HepG2 (cell line): Measurements from ENCODE around the gene TPRG1. TPM values are rescaled to one million over a fixed set of nuclear protein-coding genes. Genes with fewer than 3 reads are reported as not detected.

Experiments used
- ATAC-seq: fragments of 200-7000 bp; cut with Tn5 transposase; 3 replicates; pipeline ENCODE4 v1.9.1; 2020; ENCODE audit warnings: mild to moderate bottlenecking, moderate library complexity
- BruUV-seq: library from RNA; stranded (reverse); fragments of 400-500 nt; replicated peaks from 2 replicates; lab custom pipeline; 2021; lab: Mats Ljungman, UMichigan
- CTCF ChIA-PET: fragments of 300-600 bp; formaldehyde crosslinking; extraction: SDS; loops from one replicate; lab custom pipeline; 2021; ENCODE audit warnings: low total read pairs, inconsistent platforms, low intra/inter-chr PET ratio; lab: Yijun Ruan, JAX
- POLR2A ChIA-PET: fragments of 350-600 bp; sonication (Branson Sonifier 250); formaldehyde crosslinking; loops from one replicate; lab custom pipeline; 2020; ENCODE audit warnings: antibody characterized with exemption, inconsistent platforms; lab: Yijun Ruan, JAX
- DNase-seq: peaks from one replicate; pipeline ENCODE4 v3.0.0-alpha.2; 2015; ENCODE audit warnings: low spot score
- FAIRE-seq: peaks from 3 replicates; lab custom pipeline; 2011; peaks lifted over from hg19 to GRCh38; lab: Jason Lieb, UNC
- H2AFZ ChIP-seq: one replicate; pipeline ENCODE4 v1.6.1; 2011; ENCODE audit warnings: low read length, inconsistent platforms
- H3K27ac ChIP-seq: fragments of 300-600 bp; 3 replicates; pipeline ENCODE4 v1.8.0; 2011; ENCODE audit warnings: mixed run types, mild to moderate bottlenecking, mixed read lengths, low read length, inconsistent platforms; ENCODE audit not compliant: insufficient read depth; ENCODE audit errors: extremely low read length
- H3K27me3 ChIP-seq, 2 experiments: fragments of 200-600 bp in 1 of 2; 2 replicates in 1 of 2; 3 replicates in 1 of 2; pipeline versions ENCODE4 v1.6.0 to v1.8.0; 2011; ENCODE audit warnings: low read length in 2 of 2, mild to moderate bottlenecking in 2 of 2, moderate library complexity in 2 of 2, inconsistent platforms in 1 of 2; ENCODE audit not compliant: insufficient read depth in 2 of 2, control insufficient read depth in 1 of 2
- H3K36me3 ChIP-seq, 2 experiments: fragments of 200-600 bp in 1 of 2; replicated peaks in 1 of 2; 2 replicates in 1 of 2; 3 replicates in 1 of 2; pipeline versions ENCODE4 v1.5.1 to v1.8.0; 2011; ENCODE audit warnings: low read length in 2 of 2, inconsistent platforms in 1 of 2; ENCODE audit not compliant: insufficient read depth in 2 of 2, control insufficient read depth in 1 of 2
- H3K4me1 ChIP-seq: 2 replicates; pipeline ENCODE4 v1.5.1; 2012; ENCODE audit warnings: low read length, inconsistent platforms; ENCODE audit not compliant: insufficient read depth
- H3K4me2 ChIP-seq: 2 replicates; pipeline ENCODE4 v1.6.0; 2011; ENCODE audit warnings: low read depth, low read length, inconsistent platforms
- H3K4me3 ChIP-seq, 3 experiments: fragments of 200-600 bp in 1 of 3; sonication (generic), shearing (Covaris generic) in 1 of 3; replicated peaks in 1 of 3; 2 replicates each; pipeline ENCODE4 v1.5.1; 2011 to 2016; ENCODE audit warnings: low read length in 3 of 3, inconsistent platforms in 2 of 3, low read depth in 2 of 3, mild to moderate bottlenecking in 2 of 3, control low read depth in 1 of 3, mixed read lengths in 1 of 3; ENCODE audit not compliant: insufficient read depth in 1 of 3
- H3K79me2 ChIP-seq: one replicate; pipeline ENCODE4 v1.6.1; 2011; ENCODE audit warnings: low read length, inconsistent platforms; ENCODE audit not compliant: insufficient read depth
- H3K9ac ChIP-seq: 2 replicates; pipeline ENCODE4 v1.6.0; 2011; ENCODE audit warnings: mild to moderate bottlenecking, low read depth, low read length, inconsistent platforms; ENCODE audit not compliant: insufficient read depth
- H3K9me3 ChIP-seq: 2 replicates; pipeline ENCODE4 v1.5.1; 2012; ENCODE audit warnings: mild to moderate bottlenecking, low read length
- H4K20me1 ChIP-seq: 2 replicates; pipeline ENCODE4 v1.6.0; 2011; ENCODE audit warnings: inconsistent platforms, mild to moderate bottlenecking, low read length, moderate library complexity; ENCODE audit not compliant: insufficient read depth
- FOXK2 ChIP-seq: fragments of 450-650 bp; IDR thresholded peaks from 2 replicates; pipeline ENCODE4 v1.6.1; 2016
- HNF4G ChIP-seq, 2 experiments: sonication (generic) in 1 of 2; formaldehyde crosslinking in 1 of 2; IDR thresholded peaks; 2 replicates each; pipeline versions ENCODE4 v1.4.0 to v1.6.1; 2011 to 2020; ENCODE audit warnings: borderline replicate concordance in 2 of 2, low read depth in 2 of 2, mild to moderate bottlenecking in 2 of 2, low read length in 1 of 2, missing genetic modification reagents in 1 of 2, moderate library complexity in 1 of 2
- KDM2A ChIP-seq: sonication (generic); formaldehyde crosslinking; IDR thresholded peaks from 2 replicates; pipeline ENCODE4 v1.4.0; 2020; ENCODE audit warnings: low read depth, missing genetic modification reagents, borderline replicate concordance
- MXD1 ChIP-seq: sonication (generic); formaldehyde crosslinking; IDR thresholded peaks from 2 replicates; pipeline ENCODE4 v1.4.0; 2020; ENCODE audit warnings: mild to moderate bottlenecking, missing genetic modification reagents
- NBN ChIP-seq: fragments of 450-650 bp; conservative IDR thresholded peaks from 2 replicates; pipeline ENCODE4 v1.6.1; 2017
- NR1H2 ChIP-seq: sonication (generic); formaldehyde crosslinking; IDR thresholded peaks from 2 replicates; pipeline ENCODE4 v1.8.1; 2022; ENCODE audit warnings: low read depth, missing genetic modification reagents, borderline replicate concordance
- PLRG1 ChIP-seq: fragments of 450-650 bp; conservative IDR thresholded peaks from 2 replicates; pipeline ENCODE4 v1.6.1; 2016
- YY1 ChIP-seq: IDR thresholded peaks from 2 replicates; pipeline ENCODE4 v1.6.1; 2011; ENCODE audit warnings: low read length, low read depth, moderate library complexity, mild to moderate bottlenecking; ENCODE audit not compliant: insufficient read depth, insufficient replicate concordance
- ZBTB42 ChIP-seq: sonication (generic); formaldehyde crosslinking; IDR thresholded peaks from 2 replicates; pipeline ENCODE4 v1.5.0; 2020; ENCODE audit warnings: mild to moderate bottlenecking, missing genetic modification reagents
- ZNF274 ChIP-seq: sonication (generic); formaldehyde crosslinking; IDR thresholded peaks from 2 replicates; pipeline ENCODE4 v1.5.1; 2020; ENCODE audit warnings: mild to moderate bottlenecking, missing genetic modification reagents
- ZNF331 ChIP-seq: sonication (generic); formaldehyde crosslinking; IDR thresholded peaks from 2 replicates; pipeline ENCODE4 v1.4.0; 2020; ENCODE audit warnings: missing genetic modification reagents
- ZNF607 ChIP-seq: sonication (generic); formaldehyde crosslinking; IDR thresholded peaks from 2 replicates; pipeline ENCODE4 v1.5.1; 2020; ENCODE audit warnings: missing genetic modification reagents, mild to moderate bottlenecking, borderline replicate concordance
- ZNF746 ChIP-seq: sonication (generic); formaldehyde crosslinking; IDR thresholded peaks from 2 replicates; pipeline ENCODE4 v1.8.0; 2022; ENCODE audit warnings: mild to moderate bottlenecking, missing genetic modification reagents
- WGBS: methylation state at CpG from one replicate; pipeline ENCODE4 v1.1.6; 2017; ENCODE audit warnings: low lambda C conversion rate; 5-methylcytosine and 5-hydroxymethylcytosine counted together
- in situ Hi-C: cut with HindIII; loops from 2 replicates; pipeline ENCODE4 v1.10.0; 2017; ENCODE audit warnings: low pct_unique_long_range_greater_than_20kb; ENCODE audit not compliant: extremely low pct_ligation_motif_present
- intact Hi-C: fragments of 100-400 bp; cut with micrococcal nuclease; formaldehyde crosslinking; loops from one replicate; pipeline ENCODE4 v1.10.0; 2022; ENCODE audit not compliant: unreplicated experiment
- polyA plus RNA-seq, 8 experiments: library from polyadenylated mRNA; depleted of rRNA in 3 of 8; stranded (reverse) in 7 of 8; unstranded in 1 of 8; fragments of >200 nt; fragmentation: Illumina TruSeq in 4 of 8; extraction: Trizol in 4 of 8; gene quantifications; 2 replicates each; pipeline versions ENCODE4 v1.2.1 to v1.2.3, GENCODE V29; 2011 to 2016; ENCODE audit warnings: low read depth in 4 of 8, missing spikeins in 1 of 8, mixed read lengths in 1 of 8; ENCODE audit not compliant: insufficient read depth in 1 of 8
- total RNA-seq, 5 experiments: library from RNA; depleted of rRNA; stranded (reverse); fragments of >200 nt; fragmentation: Illumina TruSeq; extraction: Trizol; gene quantifications; 2 replicates each; pipeline ENCODE4 v1.2.3, GENCODE V29; 2016; ENCODE audit warnings: low read depth in 1 of 5

TPRG1 gene
- total and polyA plus RNA-seq, 2 of the 13 experiments (the other 11 are each of a cell fraction or from before 2014, with no cell fraction given): 0.17 TPM; not detected in 1

GRCh38 chr3:189167027-189167766 is 4.6 kb upstream of the TPRG1 start:
- ChIA-PET CTCF (no interaction called here), POLR2A (no interaction called here)
- TF ChIP-seq YY1 (no peak), PLRG1 (no peak), NR1H2 (CRISPR knock-in tag) (no peak), ZNF746 (CRISPR knock-in tag) (no peak), ZNF607 (CRISPR knock-in tag) (no peak), ZNF331 (CRISPR knock-in tag) (no peak), ZNF274 (CRISPR knock-in tag) (no peak), NBN (no peak), MXD1 (CRISPR knock-in tag) (no peak), FOXK2 (no peak), KDM2A (CRISPR knock-in tag) (no peak), HNF4G (IDR thresholded peaks at IDR 0.05; ENCODE audit: borderline replicate concordance, low read depth, low read length) (no peak), HNF4G (CRISPR knock-in tag; IDR thresholded peaks at IDR 0.05; ENCODE audit: borderline replicate concordance, low read depth) (no peak), ZBTB42 (CRISPR knock-in tag) (no peak)
- in situ Hi-C loops: no loop called here
- no peak for DNase-seq
- no peaks in the 10 kb centered on the region for H3K9me3 ChIP-seq
- no peaks in the 10 kb centered on the region; a peak in 1 of 5 replicates for H3K27me3 ChIP-seq
- WGBS: 23% methylated on average over 3 of the region's 5 CpGs
- H3K4me1 ChIP-seq: no peaks in the 10 kb centered on the region
- H3K36me3 ChIP-seq: no peaks in the 10 kb centered on the region
- H2AFZ ChIP-seq: no peak overlapping the region
- no peak overlapping the region for H3K4me2 ChIP-seq
- no peak overlapping the region for H3K4me3 ChIP-seq
- no peak for FAIRE-seq
- no peaks in the 10 kb centered on the region for H4K20me1 ChIP-seq
- intact Hi-C loops: no loop called here
- no peak for ATAC-seq
- BruUV-seq: no TSS peak
- no peaks in the 10 kb centered on the region for H3K79me2 ChIP-seq
- H3K27ac ChIP-seq: no peak overlapping the region
- H3K9ac ChIP-seq: no peak overlapping the region
